ENCODE measurements around the gene TERT. TPM values are rescaled to one million over a fixed set of nuclear protein-coding genes. Genes with fewer than 3 reads are reported as not detected.
"Not testable (repeated sequence)": the region's sequence is repeated elsewhere in the genome, so short reads cannot be mapped to it uniquely, and the experiment has no call there.

TERT gene
- total RNA-seq (ENCODE audit: unreplicated experiment): 0.28 TPM
- long read RNA-seq: 0 reads

GRCh38 chr5:1294835-1295649, at the start of gene TERT:
TERT (minus strand) TSS chr5:1295068; CDS start chr5:1294989, 79 bp downstream.
- Mint-ChIP-seq H3K9me3 (ENCODE audit: unreplicated experiment) (no peaks in the 10 kb centered on the region), H3K27ac (ENCODE audit: unreplicated experiment) (no peak within 1 kb of the TSS), H3K4me1 (ENCODE audit: unreplicated experiment) (no peaks in the 10 kb centered on the region), H3K4me3 (ENCODE audit: unreplicated experiment) (peak within 1 kb of the TSS; percentile 51), H3K36me3 (ENCODE audit: low read depth, unreplicated experiment) (no peaks in the 10 kb centered on the region), H3K27me3 (ENCODE audit: unreplicated experiment) (peaks cover 12% of the 10 kb centered on the region)
- DNase-seq (ENCODE audit: low spot score): peak; percentile 70
- no peak for TF ChIP-seq CTCF (IDR thresholded peaks at IDR 0.05; ENCODE audit: unreplicated experiment)

GRCh38 chr5:1343931-1344901, 49.3 kb upstream of the TERT start:
- peak overlapping the region; percentile 96 for H3K4me3 Mint-ChIP-seq (ENCODE audit: unreplicated experiment)
- peak overlapping the region; percentile 93 for H3K27ac Mint-ChIP-seq (ENCODE audit: unreplicated experiment)
- peaks cover 19% of the 10 kb centered on the region for H3K4me1 Mint-ChIP-seq (ENCODE audit: unreplicated experiment)
- H3K9me3 Mint-ChIP-seq (ENCODE audit: unreplicated experiment): no peaks in the 10 kb centered on the region
- peak; percentile 38 for DNase-seq (ENCODE audit: low spot score)
- TF ChIP-seq CTCF (IDR thresholded peaks at IDR 0.05; ENCODE audit: unreplicated experiment): no peak
- peaks cover 18% of the 10 kb centered on the region for H3K36me3 Mint-ChIP-seq (ENCODE audit: low read depth, unreplicated experiment)
- peaks cover 11% of the 10 kb centered on the region for H3K27me3 Mint-ChIP-seq (ENCODE audit: unreplicated experiment)

GRCh38 chr5:1343315-1343751, 48.5 kb upstream of the TERT start:
- Mint-ChIP-seq H3K4me1 (ENCODE audit: unreplicated experiment) (peaks cover 19% of the 10 kb centered on the region), H3K27me3 (ENCODE audit: unreplicated experiment) (peaks cover 11% of the 10 kb centered on the region), H3K4me3 (ENCODE audit: unreplicated experiment) (peak overlapping the region; percentile 96), H3K27ac (ENCODE audit: unreplicated experiment) (no peak overlapping the region), H3K9me3 (ENCODE audit: unreplicated experiment) (no peaks in the 10 kb centered on the region), H3K36me3 (ENCODE audit: low read depth, unreplicated experiment) (peaks cover 18% of the 10 kb centered on the region)
- no peak for TF ChIP-seq CTCF (IDR thresholded peaks at IDR 0.05; ENCODE audit: unreplicated experiment)
- DNase-seq (ENCODE audit: low spot score): no peak

GRCh38 chr5:1342711-1343110, 47.8 kb upstream of the TERT start:
- not testable (repeated sequence) for H3K9me3 Mint-ChIP-seq (ENCODE audit: unreplicated experiment); H3K4me3 Mint-ChIP-seq (ENCODE audit: unreplicated experiment); DNase-seq (ENCODE audit: low spot score); H3K27ac Mint-ChIP-seq (ENCODE audit: unreplicated experiment)
- peaks cover 11% of the 10 kb centered on the region for H3K27me3 Mint-ChIP-seq (ENCODE audit: unreplicated experiment)
- H3K36me3 Mint-ChIP-seq (ENCODE audit: low read depth, unreplicated experiment): peaks cover 22% of the 10 kb centered on the region
- peaks cover 18% of the 10 kb centered on the region for H3K4me1 Mint-ChIP-seq (ENCODE audit: unreplicated experiment)

GRCh38 chr5:1342268-1342667, 47.4 kb upstream of the TERT start:
- Mint-ChIP-seq H3K9me3 (ENCODE audit: unreplicated experiment) (no peaks in the 10 kb centered on the region), H3K27me3 (ENCODE audit: unreplicated experiment) (peaks cover 11% of the 10 kb centered on the region), H3K36me3 (ENCODE audit: low read depth, unreplicated experiment) (peaks cover 23% of the 10 kb centered on the region), H3K4me3 (ENCODE audit: unreplicated experiment) (no peak overlapping the region), H3K27ac (ENCODE audit: unreplicated experiment) (no peak overlapping the region), H3K4me1 (ENCODE audit: unreplicated experiment) (peaks cover 14% of the 10 kb centered on the region)
- no peak for DNase-seq (ENCODE audit: low spot score)
- TF ChIP-seq CTCF (IDR thresholded peaks at IDR 0.05; ENCODE audit: unreplicated experiment): no peak

Measured in endothelial cell (in vitro differentiated cells).